Liver (tissue), 9 donors: ENCODE results near the gene TCF7L2. TPM values are rescaled to one million over a fixed set of nuclear protein-coding genes. Genes with fewer than 3 reads are reported as not detected.
A peak's percentile ranks its signal among the peaks of the same experiment; 100 is the strongest.

Experiments
- DNase-seq: peaks from one replicate; pipeline ENCODE4 v3.0.0-alpha.2; 2017; ENCODE audit warnings: low spot score
- H3K27ac ChIP-seq, 2 donors: one replicate each; pipeline ENCODE4 v1.7.0; 2013; ENCODE audit warnings: inconsistent platforms in 2 of 2, low read length in 2 of 2, control low read depth in 1 of 2, low read depth in 1 of 2, mild to moderate bottlenecking in 1 of 2
- H3K27me3 ChIP-seq, 4 donors: one replicate each; pipeline versions ENCODE4 v1.6.1 to v1.7.0; 2013; ENCODE audit warnings: low read length in 3 of 4, inconsistent platforms in 1 of 4, mild to moderate bottlenecking in 1 of 4, moderate library complexity in 1 of 4; ENCODE audit not compliant: control insufficient read depth in 4 of 4, insufficient read depth in 4 of 4
- H3K36me3 ChIP-seq, 4 donors: one replicate each; pipeline versions ENCODE4 v1.6.1 to v1.7.0; 2013; ENCODE audit warnings: low read length in 3 of 4, mild to moderate bottlenecking in 3 of 4, low read depth in 1 of 4, moderate library complexity in 1 of 4; ENCODE audit not compliant: control insufficient read depth in 4 of 4, insufficient read depth in 3 of 4
- H3K4me1 ChIP-seq, 4 donors: one replicate each; pipeline versions ENCODE4 v1.6.1 to v1.7.0; 2013; ENCODE audit warnings: low read length in 3 of 4, mild to moderate bottlenecking in 3 of 4, moderate library complexity in 1 of 4; ENCODE audit not compliant: control insufficient read depth in 4 of 4, insufficient read depth in 4 of 4
- H3K4me3 ChIP-seq, 3 donors: one replicate each; pipeline versions ENCODE4 v1.6.1 to v1.7.0; 2013; ENCODE audit warnings: low read length in 3 of 3, control low read depth in 1 of 3, low read depth in 1 of 3, mild to moderate bottlenecking in 1 of 3
- H3K9ac ChIP-seq, 2 donors: one replicate each; pipeline ENCODE4 v1.7.0; 2013; ENCODE audit warnings: low read length in 2 of 2, mild to moderate bottlenecking in 2 of 2, moderate library complexity in 2 of 2, control low read depth in 1 of 2, low read depth in 1 of 2
- H3K9me3 ChIP-seq, 4 donors: one replicate each; pipeline versions ENCODE4 v1.6.1 to v1.7.0; 2013; ENCODE audit warnings: low read length in 3 of 4; ENCODE audit not compliant: control insufficient read depth in 4 of 4
- ATF3 ChIP-seq: IDR thresholded peaks from 2 replicates; pipeline ENCODE4 v1.6.1; 2016; ENCODE audit warnings: antibody characterized with exemption
- CTCF ChIP-seq: fragments of 150-350 bp; IDR thresholded peaks from 2 replicates; pipeline ENCODE4 v1.5.1; 2017; ENCODE audit warnings: improper control_type of control experiment, low read depth, low read length; ENCODE audit not compliant: missing input control
- FOXA1 ChIP-seq: IDR thresholded peaks from 2 replicates; pipeline ENCODE4 v1.6.1; 2016; ENCODE audit warnings: antibody characterized with exemption
- FOXA2 ChIP-seq: IDR thresholded peaks from 2 replicates; pipeline ENCODE4 v1.6.1; 2016; ENCODE audit warnings: antibody characterized with exemption
- GABPA ChIP-seq, 2 donors: IDR thresholded peaks in 1 of 2; conservative IDR thresholded peaks in 1 of 2; 2 replicates each; pipeline ENCODE4 v1.6.1; 2016; ENCODE audit warnings: antibody characterized with exemption in 2 of 2, mild to moderate bottlenecking in 1 of 2, moderate library complexity in 1 of 2
- HNF4A ChIP-seq, 2 donors: conservative IDR thresholded peaks; 2 replicates each; pipeline ENCODE4 v1.6.1; 2016; ENCODE audit warnings: antibody characterized with exemption in 2 of 2, mild to moderate bottlenecking in 2 of 2
- HNF4G ChIP-seq: IDR thresholded peaks from 2 replicates; pipeline ENCODE4 v1.6.1; 2016; ENCODE audit warnings: antibody characterized with exemption
- JUND ChIP-seq, 2 donors: IDR thresholded peaks; 2 replicates each; pipeline ENCODE4 v1.6.1; 2016; ENCODE audit warnings: antibody characterized with exemption in 2 of 2
- NR2F2 ChIP-seq: IDR thresholded peaks from 2 replicates; pipeline ENCODE4 v1.6.1; 2016; ENCODE audit warnings: antibody characterized with exemption
- RXRA ChIP-seq, 2 donors: IDR thresholded peaks; 2 replicates each; pipeline ENCODE4 v1.6.1; 2017 to 2018; ENCODE audit warnings: antibody characterized with exemption in 2 of 2, mild to moderate bottlenecking in 1 of 2
- SP1 ChIP-seq: IDR thresholded peaks from 2 replicates; pipeline ENCODE4 v1.6.1; 2018; ENCODE audit warnings: antibody characterized with exemption, mild to moderate bottlenecking
- YY1 ChIP-seq: IDR thresholded peaks from 2 replicates; pipeline ENCODE4 v1.6.1; 2016; ENCODE audit warnings: antibody characterized with exemption, mild to moderate bottlenecking
- ZBTB33 ChIP-seq: IDR thresholded peaks from 2 replicates; pipeline ENCODE4 v1.6.1; 2016; ENCODE audit warnings: antibody characterized with exemption
- WGBS: extraction: QIAGEN DNeasy Blood & Tissue Kit; methylation state at CpG from one replicate; pipeline ENCODE4 v1.1.7; 2013; 5-methylcytosine and 5-hydroxymethylcytosine counted together
- polyA plus RNA-seq, 2 donors: library from polyadenylated mRNA; stranded (reverse) in 1 of 2; unstranded in 1 of 2; fragments of 200-250 nt in 1 of 2; fragments of >200 nt in 1 of 2; fragmentation: Nextera tagmentation in 1 of 2; extraction: Ambion mirVana in 1 of 2; gene quantifications; one replicate each; pipeline versions ENCODE4 v1.2.1 to v1.2.3, GENCODE V29; 2013 to 2015
- total RNA-seq, 2 donors: library from RNA; depleted of rRNA; stranded (reverse); fragments of >200 nt; gene quantifications; one replicate each; pipeline ENCODE4 v1.2.3, GENCODE V29; 2014
- TF ChIP-seq, protein P1 (sequence below): IDR thresholded peaks from 2 replicates; pipeline ENCODE4 v1.6.1; 2016; ENCODE audit warnings: antibody characterized with exemption
- donor health status: healthy.
- donor health status: healthy.
- donor health status: healthy.
- donor health status: healthy.
- donor health status: healthy.

TCF7L2 gene
- total and polyA plus RNA-seq, 4 donors: 4.9 to 18.0 (median 8.3) TPM

DNA sequence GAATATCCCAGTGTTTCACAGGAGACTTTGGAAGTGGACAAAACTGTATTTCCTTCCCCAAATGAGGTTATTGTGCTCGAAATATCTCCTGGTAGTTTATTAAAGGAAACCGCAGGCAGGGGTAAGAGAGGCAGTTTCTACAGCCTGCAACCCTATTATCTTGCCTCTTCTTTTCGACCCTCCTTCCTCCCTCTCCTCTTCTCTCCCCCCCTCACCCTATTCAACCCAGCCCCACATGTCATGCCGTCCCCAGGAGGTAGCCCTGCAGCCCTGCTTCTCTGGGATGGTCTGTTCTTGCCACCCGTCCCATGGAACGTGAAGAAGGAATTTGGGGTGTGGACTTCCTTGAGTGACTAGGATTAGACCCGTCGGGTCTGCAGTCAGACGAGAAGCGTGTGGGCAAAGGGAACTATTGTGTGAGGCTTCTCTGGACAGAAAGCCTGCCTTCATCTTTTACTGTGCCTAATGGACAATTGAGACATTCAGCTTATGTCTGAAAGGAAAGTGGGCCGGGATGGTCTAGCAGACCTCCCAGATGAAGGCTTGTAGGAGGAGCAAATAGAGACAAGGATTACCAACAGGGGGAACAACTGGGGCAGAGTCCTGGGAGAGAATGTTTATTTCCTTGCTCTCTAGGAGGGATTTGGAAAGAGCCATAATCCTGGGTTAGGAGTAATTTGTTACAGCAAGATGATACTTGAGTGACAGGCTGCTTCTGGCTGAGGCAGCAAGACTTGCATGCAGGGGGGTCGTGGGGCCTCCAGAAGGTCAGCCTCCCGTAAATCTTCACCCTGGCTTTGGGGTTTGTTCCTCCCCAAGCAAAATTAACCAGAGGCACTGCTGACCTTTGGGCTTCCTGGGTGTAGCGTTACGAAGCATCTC is 77.8 kb downstream of the TCF7L2 start:
- Histone ChIP-seq H3K27ac (peak overlapping the region; percentile 3 to 13), H3K4me1 (peaks cover 6 to 18% (median 14%) of the 10 kb centered on the region in 4 donors), H3K36me3 (no peaks in the 10 kb centered on the region), H3K9ac (no peak overlapping the region), H3K9me3 (no peaks in the 10 kb centered on the region), H3K27me3 (no peaks in the 10 kb centered on the region), H3K4me3 (no peak overlapping the region)
- DNase-seq: no peak
- no peak for TF ChIP-seq HNF4G
- no peak for TF ChIP-seq CTCF
- TF ChIP-seq SP1: no peak
- TF ChIP-seq RXRA (IDR thresholded peaks at IDR 0.05): no peak
- TF ChIP-seq JUND (IDR thresholded peaks at IDR 0.05): no peak
- no peak for TF ChIP-seq ZBTB33
- TF ChIP-seq, protein P1, sequence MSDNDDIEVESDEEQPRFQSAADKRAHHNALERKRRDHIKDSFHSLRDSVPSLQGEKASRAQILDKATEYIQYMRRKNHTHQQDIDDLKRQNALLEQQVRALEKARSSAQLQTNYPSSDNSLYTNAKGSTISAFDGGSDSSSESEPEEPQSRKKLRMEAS: no peak
- no peak for TF ChIP-seq HNF4A (conservative IDR thresholded peaks at IDR 0.05)
- WGBS: 65% methylated on average over 15 of the region's 15 CpGs

DNA sequence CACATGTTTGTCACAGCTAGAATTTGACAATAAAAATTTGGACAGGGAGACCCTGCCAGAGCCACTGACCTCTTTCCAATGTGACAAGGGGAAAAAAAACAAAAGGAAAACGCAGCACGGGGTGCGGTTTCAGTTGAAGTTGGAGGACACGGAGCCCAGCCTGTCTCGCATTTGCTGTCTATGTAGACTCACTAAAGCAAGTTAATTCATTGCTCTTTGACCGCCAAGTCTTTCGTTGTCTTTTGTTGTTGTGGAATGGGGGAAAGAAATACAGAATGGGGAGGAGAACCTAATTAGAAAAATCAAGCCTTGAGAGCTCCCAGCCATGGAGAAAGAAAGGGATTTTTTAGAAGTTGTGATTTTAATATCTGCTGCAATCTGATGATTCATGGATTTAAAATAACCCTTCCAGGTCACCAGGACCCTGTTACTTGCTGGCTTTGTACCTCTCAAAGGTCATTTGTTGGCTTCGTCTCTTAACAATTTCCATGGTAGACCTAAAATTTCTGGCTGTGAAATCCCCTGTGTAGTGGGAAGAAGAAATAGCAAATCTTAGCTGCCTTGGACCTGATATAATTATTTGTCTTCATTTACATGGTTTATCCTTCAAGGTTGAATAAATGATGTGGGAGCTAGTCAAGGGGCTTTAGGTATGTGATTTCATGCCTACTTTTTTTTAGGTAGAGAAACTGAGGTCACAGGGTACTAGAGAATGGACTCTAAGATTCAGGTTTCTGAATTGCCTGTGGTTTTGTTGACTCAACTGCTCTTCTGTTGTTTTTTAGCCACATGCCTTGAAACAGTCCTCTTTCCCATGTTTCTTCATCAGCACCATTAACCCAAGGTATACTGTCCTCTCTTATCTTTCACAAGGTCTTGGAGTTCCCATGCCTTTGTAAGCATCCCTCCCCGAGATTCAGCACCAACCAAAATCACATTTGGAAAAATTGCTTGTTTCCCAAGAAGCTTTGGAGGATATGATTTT is 78.7 kb downstream of the TCF7L2 start:
- TF ChIP-seq YY1: no peak
- TF ChIP-seq GABPA (IDR thresholded peaks at IDR 0.05 in 1 of 2, conservative IDR thresholded peaks at IDR 0.05 in 1 of 2): no peak
- TF ChIP-seq, protein P1: no peak
- TF ChIP-seq JUND (IDR thresholded peaks at IDR 0.05): no peak
- no peak for TF ChIP-seq NR2F2
- no peak for TF ChIP-seq FOXA2
- TF ChIP-seq CTCF: no peak
- TF ChIP-seq HNF4A (conservative IDR thresholded peaks at IDR 0.05): no peak
- TF ChIP-seq FOXA1: no peak
- no peak for TF ChIP-seq HNF4G
- no peak for TF ChIP-seq ZBTB33
- TF ChIP-seq RXRA (IDR thresholded peaks at IDR 0.05): no peak
- TF ChIP-seq SP1: no peak
- no peak for TF ChIP-seq ATF3
- Histone ChIP-seq H3K4me3 (no peak overlapping the region), H3K27me3 (no peaks in the 10 kb centered on the region), H3K9ac (no peak overlapping the region), H3K27ac (peak overlapping the region in 1 of 2 donors; percentile 3), H3K9me3 (no peaks in the 10 kb centered on the region), H3K4me1 (peaks cover 2 to 17% (median 11%) of the 10 kb centered on the region in 4 donors), H3K36me3 (no peaks in the 10 kb centered on the region)
- no peak for DNase-seq
- WGBS: 83% methylated on average over 9 of the region's 9 CpGs
